ENCODE measurements around the gene SLC39A11.

SLC39A11 gene

DNA sequence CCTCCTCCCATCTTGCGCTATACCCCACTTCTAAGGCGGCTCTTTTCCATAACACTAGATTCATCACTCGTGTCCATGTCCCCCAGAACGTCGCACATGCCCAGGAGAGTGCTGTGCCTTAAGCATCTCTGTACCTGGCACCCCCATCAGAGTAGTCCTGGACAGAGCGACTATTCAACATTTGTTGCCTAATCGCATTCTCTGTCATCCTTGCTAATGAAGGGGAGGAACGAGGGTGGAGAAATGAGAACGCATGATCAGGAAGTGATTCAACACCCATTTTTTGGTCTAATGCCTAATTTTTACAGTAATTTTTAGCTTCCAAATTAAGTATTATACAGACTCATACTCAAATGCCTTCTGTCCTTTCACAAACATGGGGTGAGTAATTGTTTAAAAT lies 53.2 kb downstream of the SLC39A11 start:
- no peak for DNase-seq

GRCh38 chr17:73031472-73031871 lies 61.0 kb downstream of the SLC39A11 start:
- DNase-seq: no peak

- DNase-seq: no peak
These were observed 61.5 kb downstream of the SLC39A11 start for GRCh38 chr17:73030995-73031394.

DNA sequence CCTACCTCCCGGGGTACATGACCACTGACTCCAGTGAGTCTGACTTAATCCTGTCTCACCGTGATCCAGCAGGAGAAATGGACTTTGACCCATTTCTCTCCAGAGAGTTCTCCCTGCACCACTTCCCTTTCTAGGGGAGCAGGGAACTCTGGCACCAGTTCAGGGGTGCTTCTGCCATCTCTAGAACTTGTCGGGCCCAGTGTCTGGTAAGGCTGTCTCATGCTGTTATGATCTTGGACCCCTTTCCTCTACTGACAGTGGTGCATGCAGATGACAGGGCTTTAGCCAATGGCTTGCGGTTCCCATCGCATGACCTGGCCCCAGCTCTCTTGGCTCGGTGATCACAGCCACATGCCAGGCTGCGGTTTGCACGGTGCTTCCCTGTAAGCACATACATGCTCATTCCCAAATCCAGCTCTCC lies 62.0 kb downstream of the SLC39A11 start:
- no peak for DNase-seq

GRCh38 chr17:73029991-73030390 lies 62.5 kb downstream of the SLC39A11 start:
- DNase-seq: no peak

- DNase-seq: no peak
These were observed 63.5 kb downstream of the SLC39A11 start for GRCh38 chr17:73029021-73029420.

DNA sequence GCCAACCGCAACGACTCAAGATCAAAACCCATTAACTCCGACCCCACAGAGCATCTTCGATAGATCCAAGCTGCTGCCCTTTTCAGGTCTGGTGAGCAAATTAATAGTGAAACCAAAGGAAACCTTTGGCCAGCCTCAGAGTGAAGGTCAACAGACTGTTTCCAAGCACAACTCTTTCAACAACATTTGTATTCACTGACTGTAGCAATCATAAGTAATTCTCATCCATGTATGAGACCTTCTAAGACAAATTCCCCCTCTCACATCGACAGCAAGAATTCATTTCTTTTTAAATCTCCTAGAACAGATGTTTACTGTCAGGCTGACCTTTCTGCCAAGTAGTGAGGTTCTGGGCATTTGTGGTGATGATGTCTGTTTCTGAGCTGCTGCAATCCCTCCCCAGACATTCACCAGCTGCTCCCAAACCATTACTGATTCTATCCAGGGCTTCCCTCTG lies 64.2 kb downstream of the SLC39A11 start:
- no peak for DNase-seq

DNA sequence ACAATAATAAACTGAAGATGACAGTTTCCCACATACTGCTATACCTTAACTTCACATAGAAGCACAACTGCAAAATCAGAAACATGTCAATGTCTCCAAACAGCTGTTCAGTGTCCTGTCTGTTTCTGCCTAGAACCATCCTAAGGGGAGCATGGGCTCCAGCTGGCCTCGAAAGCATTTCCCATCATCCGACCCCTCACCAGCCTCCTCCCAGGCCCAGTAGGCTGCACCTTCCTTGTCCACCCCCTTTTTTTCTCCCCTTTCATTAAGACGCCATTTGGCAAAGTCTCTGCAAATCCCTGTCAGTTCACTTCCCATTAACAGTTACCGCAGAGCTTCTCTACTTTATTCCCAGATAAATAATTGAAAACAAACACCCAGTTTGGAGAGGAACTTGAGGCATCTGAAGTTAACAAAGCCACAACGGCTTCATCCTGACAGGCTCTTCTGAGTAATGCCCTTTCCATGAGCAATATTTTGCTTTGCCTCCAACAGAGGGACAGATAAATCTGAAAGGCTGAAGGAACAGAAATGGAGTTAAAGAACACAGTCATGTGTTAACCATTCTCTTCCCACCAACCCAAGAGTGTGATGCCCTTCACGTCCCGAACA lies 65.3 kb downstream of the SLC39A11 start:
- no peak for DNase-seq

GRCh38 chr17:73025041-73025560 lies 67.4 kb downstream of the SLC39A11 start:
- DNase-seq: no peak

DNA sequence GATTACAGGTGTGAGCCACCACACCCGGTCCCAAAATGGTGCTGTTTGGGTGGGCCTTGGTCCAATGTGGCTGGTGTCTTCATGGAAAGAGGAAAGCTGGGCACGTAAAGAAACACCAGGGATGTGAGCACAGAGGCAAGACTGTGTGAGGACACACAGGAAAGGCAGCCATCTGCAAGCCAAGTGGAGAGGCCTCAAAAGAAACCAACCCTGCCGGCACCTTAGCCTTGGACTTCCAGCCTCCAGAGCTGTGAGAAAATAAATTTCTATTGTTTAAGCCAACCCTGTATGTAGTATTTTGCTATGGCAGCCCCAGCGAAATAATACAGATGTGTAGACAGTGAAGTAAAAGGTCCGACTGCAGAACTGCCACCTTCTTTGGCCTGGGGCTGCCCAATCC lies 68.7 kb downstream of the SLC39A11 start:
- no peak for DNase-seq

- peak; percentile 26 for DNase-seq
These were observed 69.8 kb downstream of the SLC39A11 start for GRCh38 chr17:73022694-73023093.

- peak; percentile 5 for DNase-seq
These were observed 70.7 kb downstream of the SLC39A11 start for GRCh38 chr17:73021771-73022170.

- DNase-seq: no peak
These were observed 72.4 kb downstream of the SLC39A11 start for GRCh38 chr17:73020110-73020509.

DNA sequence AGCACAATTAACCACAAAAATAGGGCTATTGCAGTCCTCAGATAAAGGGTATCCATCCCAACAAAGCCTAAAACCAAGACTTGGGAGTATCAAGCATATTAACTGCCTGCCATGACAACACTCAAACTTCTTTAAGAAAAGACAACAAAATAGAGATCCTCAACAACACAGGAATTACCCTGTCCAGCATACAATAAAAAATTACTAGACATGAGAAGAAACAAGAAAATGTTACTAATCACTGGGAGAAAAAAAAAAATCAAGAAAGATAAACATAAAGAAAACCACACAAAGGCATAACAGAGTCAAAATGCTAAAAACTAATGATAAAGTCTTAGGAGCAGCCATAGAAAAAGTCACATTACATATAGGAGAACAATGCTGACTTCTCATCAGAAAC lies 73.9 kb downstream of the SLC39A11 start:
- DNase-seq: no peak

DNA sequence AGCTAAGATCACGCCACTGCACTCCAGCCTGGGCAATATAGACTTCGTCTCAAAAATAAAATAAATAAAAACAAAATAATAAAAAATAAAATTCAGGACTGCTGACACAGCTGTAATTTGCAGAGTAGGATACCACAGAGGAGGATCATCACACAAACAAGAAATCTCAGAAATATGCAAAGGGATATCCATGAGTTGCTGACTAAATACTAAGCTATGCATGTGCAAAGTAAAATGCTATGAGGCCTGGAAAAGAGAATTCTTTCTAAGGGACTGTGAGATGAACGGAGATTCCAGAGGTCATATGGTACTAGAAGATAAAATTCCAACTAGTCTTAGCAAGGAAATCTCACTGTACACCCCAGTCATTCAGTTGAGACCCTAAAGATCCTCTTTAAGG lies 74.8 kb downstream of the SLC39A11 start:
- DNase-seq: no peak

GRCh38 chr17:73015722-73016276 lies 76.7 kb downstream of the SLC39A11 start:
- no peak for DNase-seq

DNA sequence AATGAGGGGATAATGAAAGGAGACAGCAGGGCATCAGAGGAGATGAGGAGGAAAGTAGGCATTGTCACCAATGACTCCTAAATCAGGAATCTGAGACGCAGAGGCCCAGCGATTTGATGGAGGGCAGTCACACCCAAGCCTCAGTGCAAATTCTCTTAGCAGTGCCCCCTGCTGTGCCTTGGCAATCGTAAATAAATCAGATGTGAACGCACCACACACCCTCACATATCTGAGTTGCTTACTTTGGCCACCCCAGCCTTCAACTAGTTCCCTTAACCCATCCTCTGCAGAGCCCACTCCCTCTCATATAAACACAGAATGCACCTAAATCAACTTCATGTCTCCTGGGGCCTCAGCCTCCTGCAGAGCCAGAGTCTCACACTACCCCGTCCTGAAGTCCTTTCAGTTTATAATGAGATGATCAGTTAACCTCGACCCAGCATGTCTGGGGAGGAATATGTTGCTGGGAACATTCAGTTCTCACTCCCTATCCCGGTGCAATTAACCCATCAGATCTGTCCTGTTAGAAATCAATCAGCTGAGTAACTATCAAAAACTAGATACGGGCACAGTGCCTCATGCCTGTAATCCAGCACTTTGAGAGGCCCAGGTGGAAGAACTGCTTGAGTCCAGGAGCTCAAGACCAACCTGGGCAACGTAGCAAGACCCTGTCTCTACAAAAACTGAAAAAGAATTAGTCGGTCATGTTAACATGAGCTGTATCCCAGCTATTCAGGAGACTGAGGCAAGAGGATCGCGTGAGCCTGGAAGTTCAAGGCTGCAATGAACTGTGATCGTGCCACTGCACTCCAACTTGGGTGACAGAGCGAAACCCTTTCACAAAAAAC lies 78.4 kb downstream of the SLC39A11 start:
- no peak for DNase-seq

DNA sequence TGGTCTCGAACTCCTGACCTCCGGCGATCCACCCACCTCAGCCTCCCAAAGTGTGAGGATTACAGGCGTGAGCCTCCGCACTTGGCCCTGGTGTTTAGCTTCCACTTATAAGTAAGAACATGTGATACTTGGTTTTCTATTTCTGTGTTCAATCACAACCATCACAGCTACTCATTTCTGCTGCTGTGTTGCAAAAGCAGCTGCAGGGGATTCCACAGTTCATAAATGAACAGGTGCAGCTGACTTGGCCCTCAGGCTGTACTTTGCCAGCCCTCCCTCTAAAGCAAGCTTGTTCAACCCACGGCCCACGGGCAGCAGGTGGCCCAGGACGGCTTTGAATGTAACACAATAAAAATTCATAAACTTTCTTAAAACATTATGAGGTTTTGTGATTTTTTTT lies 79.2 kb downstream of the SLC39A11 start:
- no peak for DNase-seq

- no peak for DNase-seq
These were observed 81.4 kb downstream of the SLC39A11 start for GRCh38 chr17:73011016-73011486.

- no peak for DNase-seq
These were observed 82.1 kb downstream of the SLC39A11 start for GRCh38 chr17:73010414-73010813.

DNA sequence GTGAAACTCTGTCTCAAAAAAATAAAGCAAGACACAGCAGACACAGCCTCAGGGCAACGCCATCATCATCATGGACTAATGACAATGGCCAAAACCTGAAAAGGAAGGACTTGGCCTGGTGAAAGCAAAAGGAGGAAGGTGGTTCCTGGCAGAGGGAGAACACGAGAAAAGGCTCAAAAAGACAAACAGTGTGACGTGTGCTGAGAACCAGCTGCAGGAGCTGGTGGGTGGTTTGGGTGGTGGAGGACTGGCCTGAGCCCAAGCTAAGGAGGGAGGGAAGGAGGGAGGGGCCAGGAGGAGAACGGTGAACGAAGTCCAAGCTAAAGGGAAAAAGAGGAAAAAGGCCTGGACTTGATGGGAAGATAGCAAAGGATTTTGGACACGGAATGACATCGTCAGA lies 85.1 kb downstream of the SLC39A11 start:
- no peak for DNase-seq

DNA sequence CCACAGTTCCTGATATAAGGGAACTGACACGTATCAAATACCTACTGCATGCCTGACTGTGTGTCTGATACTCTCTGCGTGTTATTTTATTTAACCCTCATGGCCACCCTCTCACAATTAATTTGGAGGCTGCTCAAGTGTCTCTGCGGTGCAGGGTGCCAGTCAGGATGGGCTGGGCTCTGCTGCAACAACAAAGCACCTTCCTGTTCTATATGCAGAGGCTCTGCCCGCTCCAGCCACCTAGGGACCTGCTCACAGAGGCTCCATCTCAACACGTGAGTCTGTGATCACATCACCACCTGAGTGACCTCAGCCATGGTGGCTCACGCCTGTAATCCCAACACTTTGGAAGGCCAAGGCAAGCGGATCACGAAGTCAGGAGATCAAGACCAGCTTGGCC lies 87.1 kb downstream of the SLC39A11 start:
- no peak for DNase-seq

DNA sequence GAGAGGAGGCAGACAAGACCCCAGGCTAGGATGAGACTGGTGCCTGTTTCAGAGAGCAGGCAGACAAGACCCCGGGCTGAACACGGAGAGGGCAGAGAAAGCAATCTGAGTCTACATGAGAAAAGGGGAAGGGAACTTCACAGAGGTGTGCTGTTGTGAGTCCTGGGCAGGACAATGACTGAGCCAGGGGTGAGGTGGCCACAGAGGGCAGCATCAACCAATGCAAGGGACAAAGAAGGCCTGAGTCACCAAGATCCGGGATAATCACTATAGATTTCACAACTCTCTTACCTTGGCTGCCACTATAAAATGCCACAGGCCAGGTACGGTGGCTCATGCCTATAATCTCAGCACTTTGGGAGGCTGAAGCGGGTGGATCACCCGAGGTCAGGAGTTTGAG lies 89.0 kb downstream of the SLC39A11 start:
- no peak for DNase-seq

- DNase-seq: no peak
These were observed 91.7 kb downstream of the SLC39A11 start for GRCh38 chr17:73000832-73001231.

Measured in NCI-H2107 (cell line).